HG03432 (cell line): ENCODE data around the gene TPSG1.

Source experiments
- ATAC-seq: cut with Tn5 transposase; IDR thresholded peaks from one replicate; pipeline ENCODE4 v1.9.1; 2021; ENCODE audit warnings: mild to moderate bottlenecking, moderate library complexity; ENCODE audit not compliant: unreplicated experiment

TPSG1 gene

GRCh38 chr16:1217526-1217925 is 7.5 kb downstream of the TPSG1 start:
- no peak for ATAC-seq

GRCh38 chr16:1216681-1217400 is 8.2 kb downstream of the TPSG1 start:
- no peak for ATAC-seq

GRCh38 chr16:1216296-1216619 is 8.8 kb downstream of the TPSG1 start:
- no peak for ATAC-seq

- ATAC-seq = no peak
Observed at GRCh38 chr16:1215574-1216295, 9.3 kb downstream of the TPSG1 start.

GRCh38 chr16:1214719-1215118 is 10.3 kb downstream of the TPSG1 start:
- ATAC-seq = no peak

GRCh38 chr16:1213796-1214372 is 11.2 kb downstream of the TPSG1 start:
- no peak for ATAC-seq

DNA sequence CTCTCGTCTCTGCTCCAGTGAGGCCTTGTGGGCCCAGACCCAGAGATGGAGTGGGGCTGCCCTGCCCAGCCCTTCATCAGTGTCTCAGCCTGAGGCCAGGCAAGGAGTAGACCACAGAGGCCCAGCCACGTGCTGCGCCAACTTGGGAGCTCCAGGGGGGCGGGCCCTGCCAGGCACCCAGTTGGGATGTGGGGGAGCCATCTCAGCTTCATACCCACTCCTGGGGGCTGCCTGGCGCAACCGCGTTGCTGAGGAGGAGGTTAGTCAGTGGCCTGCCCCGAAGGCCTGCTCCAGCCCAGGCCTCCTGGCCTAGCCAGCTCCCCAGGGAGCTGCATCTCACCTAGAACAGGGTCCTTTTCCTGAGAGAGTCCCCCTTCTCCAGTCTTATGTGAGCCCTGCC is 11.8 kb downstream of the TPSG1 start:
- no peak for ATAC-seq

- no peak for ATAC-seq
Observed at GRCh38 chr16:1212616-1213194, 12.4 kb downstream of the TPSG1 start.

DNA sequence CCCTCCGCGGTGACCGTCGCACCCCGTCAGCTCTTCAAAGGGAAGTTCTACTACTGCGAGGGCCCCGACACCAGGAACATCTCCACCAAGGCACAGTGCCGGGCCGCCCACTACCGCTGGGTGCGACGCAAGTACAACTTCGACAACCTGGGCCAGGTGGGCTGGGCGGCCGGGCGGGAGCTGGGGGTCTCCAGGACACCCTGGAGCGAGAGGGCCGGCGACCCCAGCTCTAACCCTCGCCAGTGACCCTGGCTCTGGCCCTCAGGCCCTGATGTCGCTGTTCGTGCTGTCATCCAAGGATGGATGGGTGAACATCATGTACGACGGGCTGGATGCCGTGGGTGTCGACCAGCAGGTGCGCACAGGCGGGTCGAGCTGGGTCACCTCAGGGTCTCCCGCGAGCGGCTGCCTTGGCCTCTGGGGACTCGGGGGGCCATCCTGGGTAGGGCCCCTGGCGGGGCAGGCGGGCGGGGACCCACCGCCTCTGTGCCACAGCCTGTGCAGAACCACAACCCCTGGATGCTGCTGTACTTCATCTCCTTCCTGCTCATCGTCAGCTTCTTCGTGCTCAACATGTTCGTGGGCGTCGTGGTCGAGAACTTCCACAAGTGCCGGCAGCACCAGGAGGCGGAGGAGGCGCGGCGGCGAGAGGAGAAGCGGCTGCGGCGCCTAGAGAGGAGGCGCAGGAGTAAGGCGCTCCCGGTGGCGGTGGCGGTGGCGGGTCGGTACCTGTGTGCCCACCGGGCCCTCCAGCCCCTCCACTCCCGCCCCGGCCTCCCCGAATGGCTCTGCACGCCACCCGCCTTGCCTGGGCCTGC is 13.4 kb downstream of the TPSG1 start:
- no peak for ATAC-seq

DNA sequence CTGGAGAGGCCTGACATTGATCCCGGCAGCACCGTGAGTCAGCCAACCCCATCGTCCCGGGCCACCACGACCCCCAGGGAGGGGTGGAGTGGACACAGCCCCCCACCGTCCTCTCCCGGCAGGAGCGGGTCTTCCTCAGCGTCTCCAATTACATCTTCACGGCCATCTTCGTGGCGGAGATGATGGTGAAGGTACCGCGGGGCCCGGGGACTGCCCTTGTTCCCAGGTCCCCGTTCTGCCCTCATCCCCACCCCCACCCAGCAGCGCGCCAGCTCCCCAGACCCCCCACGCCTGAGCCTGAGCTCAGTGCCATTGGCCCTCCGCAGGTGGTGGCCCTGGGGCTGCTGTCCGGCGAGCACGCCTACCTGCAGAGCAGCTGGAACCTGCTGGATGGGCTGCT is 14.6 kb downstream of the TPSG1 start:
- no peak for ATAC-seq

GRCh38 chr16:1209081-1209480 is 16.0 kb downstream of the TPSG1 start:
- no peak for ATAC-seq

DNA sequence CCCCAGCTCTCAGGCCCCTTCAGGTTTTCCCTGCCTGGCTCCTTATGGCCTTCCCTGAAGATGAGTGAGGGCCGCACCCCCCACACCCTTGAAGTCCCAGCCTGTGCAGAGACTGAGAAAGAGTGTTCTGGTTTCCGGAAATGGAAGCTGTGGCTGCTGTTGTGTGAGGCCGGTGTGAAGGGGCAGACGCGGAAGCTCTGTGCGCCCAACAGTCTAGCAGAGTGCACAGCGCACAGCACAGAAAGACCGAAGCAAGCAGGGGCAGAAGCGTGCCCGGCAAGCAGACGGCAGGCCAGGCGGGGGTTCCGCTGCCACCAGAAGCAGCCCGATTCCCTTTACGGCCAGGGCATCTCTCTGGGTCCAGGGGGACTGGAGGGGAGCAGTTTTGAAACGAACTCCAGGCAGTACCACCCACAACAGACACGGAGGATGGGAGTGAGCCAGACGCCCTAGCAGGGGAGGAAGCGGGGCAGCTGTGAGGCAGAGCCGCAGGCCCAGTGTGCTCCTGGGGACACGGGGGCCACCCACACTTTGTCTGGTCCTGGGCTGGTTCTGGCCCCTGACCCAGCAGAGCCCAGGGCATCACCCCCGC is 16.7 kb downstream of the TPSG1 start:
- ATAC-seq = no peak

DNA sequence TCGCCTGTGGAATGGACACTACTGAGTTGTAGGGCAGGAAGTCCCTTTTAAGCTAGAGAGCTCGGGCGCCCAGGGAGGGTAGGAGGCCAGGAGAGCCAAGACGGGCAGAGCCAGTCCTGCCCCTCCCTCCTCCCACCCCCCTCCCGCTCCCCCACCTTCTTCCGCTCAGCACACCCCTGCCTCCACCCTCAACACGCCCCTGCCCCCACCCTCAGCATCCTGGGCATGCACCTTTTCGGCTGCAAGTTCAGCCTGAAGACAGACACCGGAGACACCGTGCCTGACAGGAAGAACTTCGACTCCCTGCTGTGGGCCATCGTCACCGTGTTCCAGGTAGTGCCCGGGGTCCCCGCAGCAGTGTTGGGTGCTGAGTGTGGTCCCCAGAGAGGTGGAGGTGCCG is 18.3 kb downstream of the TPSG1 start:
- no peak for ATAC-seq

GRCh38 chr16:1206326-1206725 is 18.7 kb downstream of the TPSG1 start:
- ATAC-seq = no peak

GRCh38 chr16:1204933-1205332 is 20.1 kb downstream of the TPSG1 start:
- no peak for ATAC-seq

DNA sequence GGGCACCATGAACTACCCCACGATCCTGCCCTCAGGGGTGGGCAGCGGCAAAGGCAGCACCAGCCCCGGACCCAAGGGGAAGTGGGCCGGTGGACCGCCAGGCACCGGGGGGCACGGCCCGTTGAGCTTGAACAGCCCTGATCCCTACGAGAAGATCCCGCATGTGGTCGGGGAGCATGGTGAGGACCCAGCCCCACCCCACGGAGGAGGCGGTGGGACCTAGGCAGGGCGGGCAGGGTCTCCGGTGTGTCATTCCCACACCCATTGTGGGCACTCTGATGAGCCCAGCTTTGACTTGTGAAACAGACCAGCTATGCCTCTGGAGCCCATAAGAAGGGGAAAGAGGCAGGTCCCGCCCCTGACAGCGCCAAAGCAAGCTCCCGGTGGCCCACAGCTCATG is 22.8 kb downstream of the TPSG1 start:
- ATAC-seq = no peak

DNA sequence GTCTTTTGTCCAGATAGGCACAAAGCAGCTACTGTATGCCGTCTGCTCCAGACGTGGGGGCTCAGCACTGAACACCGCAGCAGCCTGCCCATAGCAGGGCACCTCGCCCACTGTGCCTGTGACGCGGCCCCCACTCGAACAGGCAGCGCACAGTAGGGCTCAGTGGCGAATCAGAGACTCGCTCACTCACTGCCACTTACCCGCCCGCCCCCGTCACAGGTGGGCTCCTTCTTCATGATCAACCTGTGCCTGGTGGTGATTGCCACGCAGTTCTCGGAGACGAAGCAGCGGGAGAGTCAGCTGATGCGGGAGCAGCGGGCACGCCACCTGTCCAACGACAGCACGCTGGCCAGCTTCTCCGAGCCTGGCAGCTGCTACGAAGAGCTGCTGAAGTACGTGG is 23.6 kb downstream of the TPSG1 start:
- no peak for ATAC-seq

DNA sequence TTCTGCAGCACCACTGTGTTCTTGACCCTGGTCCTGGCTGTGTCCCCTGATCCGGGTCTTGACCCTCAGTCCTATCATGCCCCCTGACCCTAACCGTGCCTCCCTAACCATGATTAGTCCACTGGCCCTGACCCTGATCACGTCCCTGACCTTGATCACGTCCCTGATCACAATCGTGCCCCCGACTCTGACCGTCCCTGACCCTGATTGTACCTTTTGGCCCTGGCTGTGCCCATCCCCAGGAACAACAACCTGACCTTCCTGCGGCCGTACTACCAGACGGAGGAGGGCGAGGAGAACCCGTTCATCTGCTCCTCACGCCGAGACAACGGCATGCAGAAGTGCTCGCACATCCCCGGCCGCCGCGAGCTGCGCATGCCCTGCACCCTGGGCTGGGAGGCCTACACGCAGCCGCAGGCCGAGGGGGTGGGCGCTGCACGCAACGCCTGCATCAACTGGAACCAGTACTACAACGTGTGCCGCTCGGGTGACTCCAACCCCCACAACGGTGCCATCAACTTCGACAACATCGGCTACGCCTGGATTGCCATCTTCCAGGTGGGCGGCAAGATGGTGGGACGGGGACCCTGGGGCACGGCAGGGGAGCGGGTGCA is 24.9 kb downstream of the TPSG1 start:
- ATAC-seq = no peak

- ATAC-seq = no peak
Observed at GRCh38 chr16:1199347-1200013, 25.6 kb downstream of the TPSG1 start.
